Keratinocyte (primary cell): ENCODE results near the gene B3GAT3. TPM values are rescaled to one million over a fixed set of nuclear protein-coding genes. Genes with fewer than 3 reads are reported as not detected.

ENCODE experiments used
- DNase-seq: peaks from one replicate; pipeline ENCODE4 v3.0.0-alpha.2; 2011; ENCODE audit warnings: low read depth, missing footprints, low spot score
- FAIRE-seq: peaks from 2 replicates; lab custom pipeline; 2011; peaks lifted over from hg19 to GRCh38; lab: Jason Lieb, UNC
- H2AFZ ChIP-seq: 2 replicates; pipeline ENCODE4 v1.6.0; 2012; ENCODE audit warnings: low read length, control low read depth, inconsistent platforms; ENCODE audit not compliant: control insufficient read depth
- H3K27ac ChIP-seq: 2 replicates; pipeline ENCODE4 v1.5.1; 2011; ENCODE audit warnings: low read length; ENCODE audit not compliant: control insufficient read depth, insufficient read depth
- H3K27me3 ChIP-seq: 3 replicates; pipeline ENCODE4 v1.6.0; 2011; ENCODE audit warnings: low read length; ENCODE audit not compliant: control insufficient read depth, insufficient read depth; ENCODE audit errors: extremely low read depth
- H3K36me3 ChIP-seq, 2 experiments: 2 replicates in 1 of 2; 3 replicates in 1 of 2; pipeline ENCODE4 v1.5.1; 2011; ENCODE audit warnings: low read length in 2 of 2, mild to moderate bottlenecking in 1 of 2; ENCODE audit not compliant: control insufficient read depth in 2 of 2, insufficient read depth in 2 of 2; ENCODE audit errors: extremely low read depth in 1 of 2
- H3K4me1 ChIP-seq: 3 replicates; pipeline ENCODE4 v1.5.1; 2011; ENCODE audit warnings: low read length; ENCODE audit not compliant: control insufficient read depth, insufficient read depth; ENCODE audit errors: extremely low read depth
- H3K4me2 ChIP-seq: 3 replicates; pipeline ENCODE4 v1.6.0; 2011; ENCODE audit warnings: low read depth, low read length; ENCODE audit not compliant: control insufficient read depth, insufficient read depth; ENCODE audit errors: extremely low read depth
- H3K4me3 ChIP-seq, 3 experiments: fragments of 200-600 bp in 1 of 3; sonication (generic) in 1 of 3; 2 replicates in 2 of 3; 3 replicates in 1 of 3; pipeline ENCODE4 v1.5.1; 2011 to 2016; ENCODE audit warnings: low read length in 3 of 3, mild to moderate bottlenecking in 3 of 3, control low read depth in 2 of 3, inconsistent platforms in 1 of 3, low read depth in 1 of 3, mixed read lengths in 1 of 3, mixed run types in 1 of 3, moderate library complexity in 1 of 3; ENCODE audit not compliant: control insufficient read depth in 2 of 3, insufficient read depth in 2 of 3; ENCODE audit errors: extremely low read depth in 1 of 3
- H3K79me2 ChIP-seq: 2 replicates; pipeline ENCODE4 v1.6.0; 2012; ENCODE audit warnings: low read length; ENCODE audit not compliant: control insufficient read depth, insufficient read depth
- H3K9ac ChIP-seq: 3 replicates; pipeline ENCODE4 v1.6.0; 2011; ENCODE audit warnings: low read length; ENCODE audit not compliant: control insufficient read depth, insufficient read depth; ENCODE audit errors: extremely low read depth
- H3K9me1 ChIP-seq: 3 replicates; pipeline ENCODE4 v1.6.0; 2011; ENCODE audit warnings: low read length; ENCODE audit not compliant: control insufficient read depth, insufficient read depth; ENCODE audit errors: extremely low read depth
- H3K9me3 ChIP-seq: 2 replicates; pipeline ENCODE4 v1.5.1; 2012; ENCODE audit warnings: low read depth, low read length; ENCODE audit not compliant: control insufficient read depth
- H4K20me1 ChIP-seq: 3 replicates; pipeline ENCODE4 v1.6.0; 2011; ENCODE audit warnings: low read length; ENCODE audit not compliant: control insufficient read depth, insufficient read depth; ENCODE audit errors: extremely low read depth
- EZH2 ChIP-seq: IDR thresholded peaks from one replicate; pipeline ENCODE4 v1.6.1; 2012; ENCODE audit warnings: inconsistent platforms, mild to moderate bottlenecking, low read length, moderate library complexity
- dilution Hi-C: fragments of 300-500 bp; cut with MboI; formaldehyde crosslinking; loops from one replicate; pipeline ENCODE4 v1.7.0; 2020; ENCODE audit warnings: low sequenced_read_pairs; ENCODE audit not compliant: extremely low pct_ligation_motif_present
- polyA plus RNA-seq, 5 experiments: library from polyadenylated mRNA; depleted of rRNA in 3 of 5; stranded (reverse) in 3 of 5; stranded (forward) in 1 of 5; unstranded in 1 of 5; fragments of >200 nt; gene quantifications; 1 replicate in 1 of 5; 2 replicates in 3 of 5; 3 replicates in 1 of 5; pipeline versions ENCODE4 v1.2.1 to v1.2.3, GENCODE V29; 2011 to 2012; ENCODE audit warnings: missing spikeins in 2 of 5, low read depth in 1 of 5, low replicate concordance in 1 of 5
- TF ChIP-seq, protein P1 (sequence below), 3 experiments: IDR thresholded peaks in 1 of 3; conservative IDR thresholded peaks in 1 of 3; optimal IDR thresholded peaks in 1 of 3; 2 replicates in 2 of 3; 3 replicates in 1 of 3; pipeline versions ENCODE3 to v1.5.1; 2011; ENCODE audit warnings: low read length in 3 of 3, mild to moderate bottlenecking in 3 of 3, moderate library complexity in 2 of 3, control low read depth in 1 of 3, inconsistent platforms in 1 of 3; ENCODE audit not compliant: insufficient read depth in 2 of 3; ENCODE audit errors: extremely low read depth in 1 of 3

Gene B3GAT3
- polyA plus RNA-seq, 1 donor (not counting 4 experiments of a cell fraction or from before 2014, with no cell fraction given), result 15.1 TPM

DNA sequence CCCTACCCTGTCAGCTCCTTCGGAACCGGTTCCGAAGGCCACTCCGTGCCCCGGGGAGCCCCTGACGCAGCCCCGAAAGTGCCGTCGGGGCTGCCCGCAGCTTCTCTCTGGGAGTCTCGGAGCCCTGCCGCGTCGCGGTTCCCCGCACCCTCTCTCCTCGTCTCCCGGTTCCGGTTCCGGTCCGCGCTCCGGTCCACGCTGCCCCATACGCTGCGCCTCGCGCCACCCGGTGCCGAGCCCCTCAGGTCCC, 20.7 kb downstream of the B3GAT3 start:
- dilution Hi-C loops, result no loop called here
- no peak overlapping the region for H2AFZ ChIP-seq
- peaks cover 45% of the 10 kb centered on the region for H3K79me2 ChIP-seq
- H3K9me3 ChIP-seq, result no peaks in the 10 kb centered on the region
- no peaks in the 10 kb centered on the region for H3K9me1 ChIP-seq
- TF ChIP-seq, protein P1, sequence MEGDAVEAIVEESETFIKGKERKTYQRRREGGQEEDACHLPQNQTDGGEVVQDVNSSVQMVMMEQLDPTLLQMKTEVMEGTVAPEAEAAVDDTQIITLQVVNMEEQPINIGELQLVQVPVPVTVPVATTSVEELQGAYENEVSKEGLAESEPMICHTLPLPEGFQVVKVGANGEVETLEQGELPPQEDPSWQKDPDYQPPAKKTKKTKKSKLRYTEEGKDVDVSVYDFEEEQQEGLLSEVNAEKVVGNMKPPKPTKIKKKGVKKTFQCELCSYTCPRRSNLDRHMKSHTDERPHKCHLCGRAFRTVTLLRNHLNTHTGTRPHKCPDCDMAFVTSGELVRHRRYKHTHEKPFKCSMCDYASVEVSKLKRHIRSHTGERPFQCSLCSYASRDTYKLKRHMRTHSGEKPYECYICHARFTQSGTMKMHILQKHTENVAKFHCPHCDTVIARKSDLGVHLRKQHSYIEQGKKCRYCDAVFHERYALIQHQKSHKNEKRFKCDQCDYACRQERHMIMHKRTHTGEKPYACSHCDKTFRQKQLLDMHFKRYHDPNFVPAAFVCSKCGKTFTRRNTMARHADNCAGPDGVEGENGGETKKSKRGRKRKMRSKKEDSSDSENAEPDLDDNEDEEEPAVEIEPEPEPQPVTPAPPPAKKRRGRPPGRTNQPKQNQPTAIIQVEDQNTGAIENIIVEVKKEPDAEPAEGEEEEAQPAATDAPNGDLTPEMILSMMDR (optimal IDR thresholded peaks at IDR 0.05 in 1 of 3, IDR thresholded peaks at IDR 0.05 in 1 of 3, conservative IDR thresholded peaks at IDR 0.05 in 1 of 3; ENCODE audit: extremely low read depth in 1 of 3, insufficient read depth in 2 of 3, low read length in 3 of 3), result no peak
- no peak for TF ChIP-seq EZH2
- H3K9ac ChIP-seq, result peak overlapping the region; percentile 95
- no peak for DNase-seq
- no peak for FAIRE-seq
- no peaks in the 10 kb centered on the region for H3K27me3 ChIP-seq
- peak overlapping the region; percentile 99 for H3K4me2 ChIP-seq
- H4K20me1 ChIP-seq, result no peaks in the 10 kb centered on the region
- peaks cover 14% of the 10 kb centered on the region for H3K4me1 ChIP-seq
- peak overlapping the region; percentile 95 for H3K27ac ChIP-seq
- peak overlapping the region; percentile 77 to 99 (median 86) for H3K4me3 ChIP-seq
- peaks cover 31 to 32% of the 10 kb centered on the region in 2 experiments for H3K36me3 ChIP-seq

DNA sequence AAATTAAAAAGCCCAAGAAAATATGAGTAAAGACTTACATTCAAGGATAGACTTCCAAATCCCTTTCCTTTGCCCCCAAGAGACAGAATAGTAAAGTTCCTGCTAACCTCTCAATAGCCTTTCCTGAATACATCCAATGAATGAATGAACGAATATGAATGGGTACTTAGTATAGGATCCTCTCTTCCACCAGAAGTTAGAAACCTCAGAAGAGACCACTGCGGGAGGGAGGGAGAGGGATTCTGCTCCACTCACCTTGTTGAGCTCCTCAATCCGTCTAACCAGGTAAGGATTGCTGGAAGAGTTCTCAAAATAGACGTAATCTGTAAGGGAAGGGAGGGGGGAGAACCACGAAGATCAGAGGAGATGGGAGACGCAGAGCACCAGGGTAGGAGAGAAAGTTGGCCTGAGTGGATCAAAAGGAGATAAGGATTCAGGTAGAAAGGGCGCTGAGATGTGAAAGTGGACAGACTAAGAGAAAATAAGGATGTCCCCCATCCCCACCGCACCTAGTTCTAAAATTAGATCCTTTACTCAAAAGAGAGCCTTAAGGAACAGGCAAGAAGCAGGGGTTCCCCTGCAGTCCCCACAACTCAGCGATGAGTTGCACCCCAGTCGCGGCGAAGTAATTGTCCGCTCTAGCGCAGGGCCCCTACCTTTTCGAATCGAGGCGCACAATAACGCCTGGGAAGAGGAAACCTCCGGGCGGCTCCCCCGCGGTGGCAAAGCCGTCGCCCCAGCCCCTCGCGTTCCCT, 21.2 kb downstream of the B3GAT3 start:
- dilution Hi-C loops, result no loop called here

More for the DNA sequence above, 21.2 kb downstream of the B3GAT3 start:
- no peaks in the 10 kb centered on the region for H3K9me3 ChIP-seq
- no peak for DNase-seq
- H3K9me1 ChIP-seq, result no peaks in the 10 kb centered on the region
- peaks cover 14% of the 10 kb centered on the region for H3K4me1 ChIP-seq
- peaks cover 48% of the 10 kb centered on the region for H3K79me2 ChIP-seq
- no peaks in the 10 kb centered on the region for H3K27me3 ChIP-seq
- peak overlapping the region; percentile 95 for H3K27ac ChIP-seq
- FAIRE-seq, result no peak
- TF ChIP-seq, protein P1 (optimal IDR thresholded peaks at IDR 0.05 in 1 of 3, IDR thresholded peaks at IDR 0.05 in 1 of 3, conservative IDR thresholded peaks at IDR 0.05 in 1 of 3; ENCODE audit: extremely low read depth in 1 of 3, insufficient read depth in 2 of 3, low read length in 3 of 3), result no peak
- TF ChIP-seq EZH2, result no peak
- peak overlapping the region; percentile 99 for H3K4me2 ChIP-seq
- no peak overlapping the region for H2AFZ ChIP-seq
- H3K4me3 ChIP-seq, result peak overlapping the region; percentile 77 to 99 (median 86)
- peak overlapping the region; percentile 95 for H3K9ac ChIP-seq
- no peaks in the 10 kb centered on the region for H4K20me1 ChIP-seq
- H3K36me3 ChIP-seq, result peaks cover 36 to 37% of the 10 kb centered on the region in 2 experiments
